Stimulated activated CD4-positive, alpha-beta T cell treated with anti-CD3 and anti-CD28 coated beads, Interleukin-12 subunit alpha, Interleukin-12 subunit beta, amount 100 ng/mL, for 4 hours (primary cell): Measurements from ENCODE around the gene MED31.
"Not testable (repeated sequence)": the region's sequence is repeated elsewhere in the genome, so short reads cannot be mapped to it uniquely, and the experiment has no call there.

Source experiments
- DNase-seq: peaks from one replicate; pipeline ENCODE4 v3.0.0-alpha.2; 2020

Gene MED31

GRCh38 chr17:6608321-6608720, 43.1 kb downstream of the MED31 start:
- DNase-seq, result no peak

- DNase-seq, result no peak
Measured at GRCh38 chr17:6605142-6605541, 46.3 kb downstream of the MED31 start.

- DNase-seq, result no peak
Measured at GRCh38 chr17:6603744-6604325, 47.6 kb downstream of the MED31 start.

- DNase-seq, result no peak
Measured at GRCh38 chr17:6602141-6602540, 49.3 kb downstream of the MED31 start.

- no peak for DNase-seq
Measured at GRCh38 chr17:6599364-6599763, 52.0 kb downstream of the MED31 start.

- DNase-seq, result no peak
Measured at GRCh38 chr17:6597727-6598126, 53.7 kb downstream of the MED31 start.

- no peak for DNase-seq
Measured at GRCh38 chr17:6596941-6597340, 54.5 kb downstream of the MED31 start.

- DNase-seq, result no peak
Measured at GRCh38 chr17:6596511-6596910, 54.9 kb downstream of the MED31 start.

GRCh38 chr17:6596081-6596480, 55.3 kb downstream of the MED31 start:
- DNase-seq, result no peak

GRCh38 chr17:6593371-6593770, 58.0 kb downstream of the MED31 start:
- DNase-seq, result not testable (repeated sequence)
